ENCODE results near the gene EGFLAM.

DNA sequence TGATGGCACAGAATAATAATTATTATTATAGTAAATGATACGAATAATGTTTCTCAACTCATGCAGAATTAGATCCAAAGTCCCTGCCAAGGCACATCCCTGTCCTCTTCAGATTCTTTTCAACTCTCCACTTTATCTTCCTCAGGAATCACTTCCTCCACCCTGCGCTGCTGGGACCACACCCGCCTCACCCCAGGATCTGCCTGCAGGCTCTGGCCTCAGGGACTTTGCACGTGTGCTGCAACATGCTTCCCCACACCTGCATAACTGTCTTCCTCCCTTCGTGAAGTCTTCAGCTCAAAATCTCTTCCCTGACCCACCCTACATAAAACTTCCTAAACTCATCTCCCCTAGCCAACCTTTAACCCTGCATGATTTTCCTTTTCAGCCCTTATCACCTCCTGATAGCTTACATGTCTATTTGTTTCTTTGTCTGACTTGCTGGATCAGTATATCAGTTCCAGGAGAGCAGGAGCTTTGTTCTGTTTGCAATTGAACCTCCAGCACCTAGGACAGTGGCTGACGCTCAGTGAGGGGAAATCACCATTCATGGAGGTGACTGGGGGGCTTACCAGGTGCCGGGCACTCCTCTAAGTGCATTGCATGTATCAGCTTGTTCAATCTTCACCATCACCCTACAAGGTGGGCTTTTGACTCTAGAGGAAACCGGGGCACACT is 47.5 kb upstream of the EGFLAM start:
- TF ChIP-seq, protein P1, sequence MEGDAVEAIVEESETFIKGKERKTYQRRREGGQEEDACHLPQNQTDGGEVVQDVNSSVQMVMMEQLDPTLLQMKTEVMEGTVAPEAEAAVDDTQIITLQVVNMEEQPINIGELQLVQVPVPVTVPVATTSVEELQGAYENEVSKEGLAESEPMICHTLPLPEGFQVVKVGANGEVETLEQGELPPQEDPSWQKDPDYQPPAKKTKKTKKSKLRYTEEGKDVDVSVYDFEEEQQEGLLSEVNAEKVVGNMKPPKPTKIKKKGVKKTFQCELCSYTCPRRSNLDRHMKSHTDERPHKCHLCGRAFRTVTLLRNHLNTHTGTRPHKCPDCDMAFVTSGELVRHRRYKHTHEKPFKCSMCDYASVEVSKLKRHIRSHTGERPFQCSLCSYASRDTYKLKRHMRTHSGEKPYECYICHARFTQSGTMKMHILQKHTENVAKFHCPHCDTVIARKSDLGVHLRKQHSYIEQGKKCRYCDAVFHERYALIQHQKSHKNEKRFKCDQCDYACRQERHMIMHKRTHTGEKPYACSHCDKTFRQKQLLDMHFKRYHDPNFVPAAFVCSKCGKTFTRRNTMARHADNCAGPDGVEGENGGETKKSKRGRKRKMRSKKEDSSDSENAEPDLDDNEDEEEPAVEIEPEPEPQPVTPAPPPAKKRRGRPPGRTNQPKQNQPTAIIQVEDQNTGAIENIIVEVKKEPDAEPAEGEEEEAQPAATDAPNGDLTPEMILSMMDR (conservative IDR thresholded peaks at IDR 0.05 in 1 of 2, IDR thresholded peaks at IDR 0.05 in 1 of 2; ENCODE audit: extremely low read depth in 1 of 2, insufficient read depth in 1 of 2, low read depth in 1 of 2, low read length in 2 of 2): no peak
- TF ChIP-seq EZH2 (IDR thresholded peaks at IDR 0.05; ENCODE audit: borderline replicate concordance, low read length): no peak

Measured in mammary epithelial cell (primary cell).